Ammon's horn (tissue), 1 donor: ENCODE results near the gene TSPYL6.
"Not testable (repeated sequence)": the region's sequence is repeated elsewhere in the genome, so short reads cannot be mapped to it uniquely, and the experiment has no call there.

Experiments used
- DNase-seq: peaks from one replicate; pipeline ENCODE4 v3.0.0-alpha.2; 2016; ENCODE audit warnings: low spot score

TSPYL6 gene

GRCh38 chr2:54256091-54256694 is at the start of gene TSPYL6:
Gene TSPYL6 (minus strand): TSS chr2:54256229. CDS start chr2:54256151, 78 bp downstream.
- no peak for DNase-seq

- no peak for DNase-seq
Measured at GRCh38 chr2:54303631-54304030, 47.6 kb upstream of the TSPYL6 start.

- no peak for DNase-seq
Measured at GRCh38 chr2:54298514-54298913, 42.5 kb upstream of the TSPYL6 start.

- DNase-seq: no peak
Measured at GRCh38 chr2:54295911-54296310, 39.9 kb upstream of the TSPYL6 start.

- DNase-seq: not testable (repeated sequence)
Measured at GRCh38 chr2:54294665-54295064, 38.6 kb upstream of the TSPYL6 start.

GRCh38 chr2:54290356-54291025 is 34.5 kb upstream of the TSPYL6 start:
- no peak for DNase-seq

GRCh38 chr2:54289917-54290316 is 33.9 kb upstream of the TSPYL6 start:
- DNase-seq: no peak

GRCh38 chr2:54287532-54287931 is 31.5 kb upstream of the TSPYL6 start:
- no peak for DNase-seq

GRCh38 chr2:54285451-54285850 is 29.4 kb upstream of the TSPYL6 start:
- DNase-seq: no peak

GRCh38 chr2:54284826-54285225 is 28.8 kb upstream of the TSPYL6 start:
- DNase-seq: no peak

- no peak for DNase-seq
Measured at GRCh38 chr2:54279385-54279784, 23.4 kb upstream of the TSPYL6 start.

- DNase-seq: no peak
Measured at GRCh38 chr2:54275541-54275940, 19.5 kb upstream of the TSPYL6 start.

- peak; percentile 58 for DNase-seq
Measured at GRCh38 chr2:54274781-54275242, 18.8 kb upstream of the TSPYL6 start.

- no peak for DNase-seq
Measured at GRCh38 chr2:54271843-54272627, 16.0 kb upstream of the TSPYL6 start.

GRCh38 chr2:54271189-54271588 is 15.2 kb upstream of the TSPYL6 start:
- no peak for DNase-seq

- no peak for DNase-seq
Measured at GRCh38 chr2:54267577-54267976, 11.5 kb upstream of the TSPYL6 start.

- DNase-seq: not testable (repeated sequence)
Measured at GRCh38 chr2:54265081-54265480, 9.1 kb upstream of the TSPYL6 start.

GRCh38 chr2:54262015-54262765 is 6.2 kb upstream of the TSPYL6 start:
- no peak for DNase-seq

- no peak for DNase-seq
Measured at GRCh38 chr2:54261537-54261936, 5.5 kb upstream of the TSPYL6 start.

GRCh38 chr2:54260241-54260595 is 4.2 kb upstream of the TSPYL6 start:
- no peak for DNase-seq

- no peak for DNase-seq
Measured at GRCh38 chr2:54259413-54260240, 3.6 kb upstream of the TSPYL6 start.
